ENCODE data around the gene CLEC1A.

The CLEC1A gene

DNA sequence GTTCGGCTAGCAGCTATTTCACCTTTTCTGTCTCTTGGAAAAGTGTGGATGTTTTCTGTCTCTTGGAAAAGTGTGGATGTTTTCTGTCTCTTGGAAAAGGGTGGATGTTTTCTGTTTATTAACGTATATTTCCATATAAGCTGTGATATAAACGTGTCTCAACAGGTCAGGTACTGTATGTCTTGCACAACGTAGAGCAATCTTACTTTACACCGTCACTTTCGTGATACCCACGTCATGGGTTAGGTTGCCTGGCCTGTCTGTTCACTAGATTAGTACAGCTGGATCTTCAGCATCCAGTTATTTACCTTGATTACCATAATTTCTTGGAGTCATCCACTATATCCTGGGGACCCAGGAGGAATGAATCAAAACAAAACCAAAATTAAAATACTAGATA, 17.1 kb upstream of the CLEC1A start:
- no peak for DNase-seq (ENCODE audit: low spot score in 2 of 2)
- Mint-ChIP-seq H3K4me1 (peaks cover under 1% of the 10 kb centered on the region), H3K36me3 (no peaks in the 10 kb centered on the region), H3K4me3 (no peak overlapping the region), H3K27me3 (peaks cover 9% of the 10 kb centered on the region), H3K27ac (no peak overlapping the region), H3K9me3 (peaks cover 6% of the 10 kb centered on the region)
- no peak for ATAC-seq (ENCODE audit: low read depth)

DNA sequence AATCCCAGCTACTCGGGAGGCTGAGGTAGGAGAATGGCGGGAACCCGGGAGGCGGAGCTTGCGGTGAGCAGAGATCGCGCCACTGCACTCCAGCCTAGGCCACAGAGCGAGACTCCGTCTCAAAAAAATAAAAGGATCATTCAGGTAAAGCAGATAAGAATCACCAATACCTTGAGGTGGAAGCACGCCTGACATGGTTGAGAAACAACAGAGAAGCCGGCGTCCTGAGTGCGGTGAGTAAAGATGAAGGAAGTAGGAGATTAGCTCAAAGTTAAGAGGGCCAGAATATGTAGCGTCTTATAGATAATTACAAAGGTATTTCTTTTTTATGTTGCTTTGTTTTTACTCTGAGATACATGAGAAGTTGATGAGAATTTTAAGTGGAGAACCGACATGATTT, 16.5 kb upstream of the CLEC1A start:
- no peak for ATAC-seq (ENCODE audit: low read depth)

DNA sequence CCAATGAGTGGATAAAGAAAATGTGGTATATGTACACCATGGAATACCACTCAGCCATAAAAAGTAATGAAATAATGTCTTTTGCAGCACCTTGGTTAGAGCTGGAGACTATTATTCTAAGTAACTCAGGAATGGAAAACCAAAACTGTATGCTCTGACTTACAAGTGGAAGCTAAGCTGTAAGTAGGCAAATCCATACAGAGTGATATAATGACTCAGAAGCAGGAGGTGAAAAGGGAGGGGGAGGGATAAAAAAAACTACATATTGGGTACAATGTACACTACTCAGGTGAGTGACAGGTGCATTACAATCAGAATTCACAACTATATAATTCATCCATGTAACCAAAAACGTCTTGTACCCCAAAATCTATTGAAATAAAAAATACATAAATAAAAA, 15.1 kb upstream of the CLEC1A start:
- ATAC-seq (ENCODE audit: low read depth) (no peak), DNase-seq (ENCODE audit: low spot score in 2 of 2) (no peak)
- H3K27ac Mint-ChIP-seq, result no peak overlapping the region
- H3K4me1 Mint-ChIP-seq, result no peaks in the 10 kb centered on the region
- peaks cover 1% of the 10 kb centered on the region for H3K9me3 Mint-ChIP-seq
- no peaks in the 10 kb centered on the region for H3K36me3 Mint-ChIP-seq
- peaks cover 8% of the 10 kb centered on the region for H3K27me3 Mint-ChIP-seq
- H3K4me3 Mint-ChIP-seq, result no peak overlapping the region

More for the DNA sequence above, 16.5 kb upstream of the CLEC1A start:
- H3K4me1 Mint-ChIP-seq, result no peaks in the 10 kb centered on the region
- H3K9me3 Mint-ChIP-seq, result peaks cover 6% of the 10 kb centered on the region
- no peak for DNase-seq (ENCODE audit: low spot score in 2 of 2)
- H3K4me3 Mint-ChIP-seq, result no peak overlapping the region
- no peak overlapping the region for H3K27ac Mint-ChIP-seq
- no peaks in the 10 kb centered on the region for H3K36me3 Mint-ChIP-seq
- H3K27me3 Mint-ChIP-seq, result peaks cover 9% of the 10 kb centered on the region

DNA sequence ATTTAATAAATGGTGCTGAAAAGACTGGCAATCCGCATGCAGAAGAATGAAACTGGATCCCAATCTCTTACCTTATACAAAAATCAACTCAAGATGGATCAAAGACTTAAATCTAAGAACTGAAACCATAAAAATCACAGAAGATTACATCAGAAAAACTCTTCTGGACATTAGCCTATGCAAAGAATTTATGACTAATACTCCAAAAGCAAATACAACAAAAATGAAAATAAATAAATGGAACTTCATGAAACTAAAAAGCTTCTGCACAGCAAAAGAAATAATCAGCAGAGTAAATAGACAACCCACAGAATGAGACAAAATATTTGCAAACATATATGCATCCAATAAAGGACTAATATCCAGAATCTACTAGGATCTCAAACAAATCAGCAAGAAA, 14.3 kb upstream of the CLEC1A start:
- H3K4me1 Mint-ChIP-seq, result no peaks in the 10 kb centered on the region
- H3K36me3 Mint-ChIP-seq, result no peaks in the 10 kb centered on the region
- no peak overlapping the region for H3K27ac Mint-ChIP-seq
- peaks cover 8% of the 10 kb centered on the region for H3K27me3 Mint-ChIP-seq
- H3K9me3 Mint-ChIP-seq, result peaks cover 1% of the 10 kb centered on the region
- ATAC-seq (ENCODE audit: low read depth) (no peak), DNase-seq (ENCODE audit: low spot score in 2 of 2) (no peak)
- no peak overlapping the region for H3K4me3 Mint-ChIP-seq

DNA sequence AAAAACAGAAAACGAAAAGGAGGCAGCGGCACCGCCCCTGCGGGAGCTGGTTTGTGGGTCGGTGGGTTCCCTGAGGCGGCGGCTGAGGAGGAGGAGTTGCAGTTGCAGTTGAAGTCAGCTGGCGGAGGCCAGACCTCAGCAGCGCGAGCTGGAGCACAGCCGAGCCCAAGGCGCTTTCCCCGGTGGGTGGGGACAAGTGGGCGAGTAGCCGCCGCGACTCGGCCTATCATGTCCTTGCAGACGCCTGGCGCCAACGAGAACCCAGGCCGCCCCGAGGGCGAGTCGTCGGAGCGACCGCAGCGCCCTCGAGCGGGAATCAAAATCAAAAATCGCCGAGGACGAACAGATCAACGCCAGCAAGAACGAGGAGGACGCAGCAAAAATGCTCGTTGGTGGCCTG, 12.7 kb upstream of the CLEC1A start:
- ATAC-seq (ENCODE audit: low read depth) (no peak), DNase-seq (ENCODE audit: low spot score in 2 of 2) (no peak)
- H3K4me1 Mint-ChIP-seq, result no peaks in the 10 kb centered on the region
- peaks cover 12% of the 10 kb centered on the region for H3K27me3 Mint-ChIP-seq
- H3K4me3 Mint-ChIP-seq, result no peak overlapping the region
- H3K9me3 Mint-ChIP-seq, result peaks cover 4% of the 10 kb centered on the region
- H3K36me3 Mint-ChIP-seq, result no peaks in the 10 kb centered on the region
- no peak overlapping the region for H3K27ac Mint-ChIP-seq

DNA sequence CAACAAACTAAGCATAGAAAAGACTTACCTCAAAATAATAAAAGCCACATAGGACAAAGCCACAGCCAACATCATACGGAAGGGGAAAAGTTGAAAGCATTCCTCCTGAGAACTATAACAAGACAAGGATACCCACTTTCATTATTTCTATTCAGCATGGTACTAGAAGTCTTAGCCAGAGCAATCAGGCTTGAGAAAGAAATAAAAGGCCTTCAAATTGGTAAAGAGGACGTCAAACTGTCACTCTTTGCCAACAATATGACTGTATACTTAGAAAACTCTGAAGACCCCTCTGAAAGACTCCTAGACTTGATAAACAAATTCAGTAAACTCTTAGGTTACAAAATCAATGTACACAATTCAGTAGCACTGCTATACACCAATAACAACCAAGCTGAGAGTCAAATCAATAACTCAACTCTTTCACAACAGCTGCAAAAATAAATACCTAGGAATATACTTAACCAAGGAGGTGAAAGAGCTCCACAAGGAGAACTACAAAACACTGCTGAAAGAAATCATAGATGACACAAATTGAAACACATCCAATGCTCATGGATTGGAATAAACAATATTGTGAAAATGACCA, 11.6 kb upstream of the CLEC1A start:
- Mint-ChIP-seq H3K27ac (no peak overlapping the region), H3K36me3 (no peaks in the 10 kb centered on the region), H3K27me3 (peaks cover 16% of the 10 kb centered on the region), H3K4me3 (no peak overlapping the region), H3K4me1 (no peaks in the 10 kb centered on the region), H3K9me3 (peaks cover 4% of the 10 kb centered on the region)
- no peak for DNase-seq (ENCODE audit: low spot score in 2 of 2)
- no peak for ATAC-seq (ENCODE audit: low read depth)

DNA sequence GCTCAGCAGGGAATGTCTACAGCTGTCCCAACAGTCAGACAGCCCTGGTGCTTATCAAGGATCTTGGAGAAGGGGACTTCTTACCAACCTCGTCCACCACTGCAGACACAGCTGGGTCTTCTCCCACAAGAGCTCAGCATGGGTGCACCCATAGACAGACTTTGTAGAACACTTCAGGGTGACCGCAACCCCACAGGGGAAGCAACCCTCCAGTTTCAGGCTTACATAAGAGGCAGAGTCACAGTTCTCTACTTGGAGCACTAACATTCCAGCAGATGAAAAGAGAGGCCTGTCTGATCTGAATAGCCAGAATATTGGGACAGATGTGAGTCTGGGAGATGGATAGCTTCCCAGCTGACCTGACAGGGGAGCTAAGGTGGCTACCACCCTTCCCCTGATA, 3.5 kb upstream of the CLEC1A start:
- Mint-ChIP-seq H3K4me3 (no peak overlapping the region), H3K4me1 (no peaks in the 10 kb centered on the region), H3K9me3 (peaks cover 4% of the 10 kb centered on the region), H3K36me3 (no peaks in the 10 kb centered on the region), H3K27me3 (peaks cover 20% of the 10 kb centered on the region), H3K27ac (no peak overlapping the region)
- no peak for DNase-seq (ENCODE audit: low spot score in 2 of 2)
- no peak for ATAC-seq (ENCODE audit: low read depth)

DNA sequence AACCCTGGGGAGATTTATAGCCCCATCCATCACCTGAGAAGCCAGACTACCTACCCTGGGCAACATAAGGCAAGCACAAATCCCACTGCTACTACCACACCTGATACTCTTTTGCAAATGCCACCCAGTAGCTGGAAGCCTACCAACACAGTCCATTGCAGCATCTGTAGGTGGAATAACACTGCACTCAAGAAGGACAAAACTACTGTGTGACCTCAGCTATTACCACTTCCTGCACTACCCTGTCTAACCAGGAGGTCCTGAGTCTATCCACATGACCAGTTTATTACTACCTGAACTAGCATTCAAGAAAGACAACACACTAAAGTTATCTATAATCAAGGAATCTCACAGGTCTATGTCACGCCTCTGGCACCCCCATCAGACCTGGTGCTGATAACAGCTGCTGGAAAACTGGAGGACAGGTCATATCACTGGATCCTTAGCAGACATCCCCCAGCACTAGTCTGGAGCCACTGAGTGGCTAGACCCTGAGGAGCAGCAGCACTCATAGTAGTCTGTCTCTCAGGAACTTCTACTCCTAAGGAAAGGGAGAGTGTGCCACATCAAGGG, 2.9 kb upstream of the CLEC1A start:
- Mint-ChIP-seq H3K4me3 (no peak overlapping the region), H3K9me3 (peaks cover 2% of the 10 kb centered on the region), H3K27ac (no peak overlapping the region), H3K4me1 (no peaks in the 10 kb centered on the region), H3K36me3 (no peaks in the 10 kb centered on the region), H3K27me3 (peaks cover 17% of the 10 kb centered on the region)
- DNase-seq (ENCODE audit: low spot score in 2 of 2) (no peak), ATAC-seq (ENCODE audit: low read depth) (no peak)

DNA sequence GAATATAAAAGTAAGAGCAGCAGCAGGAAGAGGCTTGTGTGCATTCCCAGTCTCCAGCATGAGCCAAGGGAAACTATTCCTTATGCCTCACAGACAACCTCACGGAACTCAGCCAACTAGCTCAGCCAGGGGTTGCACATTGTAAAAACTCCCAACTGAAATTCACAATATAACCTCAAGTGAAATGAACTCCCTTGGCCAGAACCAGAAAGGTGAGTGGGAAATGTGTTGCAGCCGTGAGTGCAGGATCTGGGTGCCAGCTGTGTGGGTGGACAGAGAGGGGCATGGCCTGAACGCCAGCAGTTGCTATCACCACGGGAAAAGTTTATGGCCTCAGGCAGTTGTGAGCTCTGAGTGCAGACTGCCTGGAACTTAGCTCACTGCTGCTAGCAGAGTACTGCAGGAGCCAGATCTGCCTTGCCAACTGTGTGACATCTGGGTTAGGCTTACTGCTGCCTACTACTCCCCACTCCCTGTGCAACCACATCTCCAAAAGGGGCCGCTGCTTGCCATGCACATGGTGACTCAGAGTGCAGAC, 2.3 kb upstream of the CLEC1A start:
- no peak for DNase-seq (ENCODE audit: low spot score in 2 of 2)
- no peaks in the 10 kb centered on the region for H3K4me1 Mint-ChIP-seq
- H3K36me3 Mint-ChIP-seq, result no peaks in the 10 kb centered on the region
- no peak overlapping the region for H3K4me3 Mint-ChIP-seq
- H3K9me3 Mint-ChIP-seq, result peaks cover 2% of the 10 kb centered on the region
- H3K27me3 Mint-ChIP-seq, result peaks cover 17% of the 10 kb centered on the region
- no peak overlapping the region for H3K27ac Mint-ChIP-seq
- no peak for ATAC-seq (ENCODE audit: low read depth)

DNA sequence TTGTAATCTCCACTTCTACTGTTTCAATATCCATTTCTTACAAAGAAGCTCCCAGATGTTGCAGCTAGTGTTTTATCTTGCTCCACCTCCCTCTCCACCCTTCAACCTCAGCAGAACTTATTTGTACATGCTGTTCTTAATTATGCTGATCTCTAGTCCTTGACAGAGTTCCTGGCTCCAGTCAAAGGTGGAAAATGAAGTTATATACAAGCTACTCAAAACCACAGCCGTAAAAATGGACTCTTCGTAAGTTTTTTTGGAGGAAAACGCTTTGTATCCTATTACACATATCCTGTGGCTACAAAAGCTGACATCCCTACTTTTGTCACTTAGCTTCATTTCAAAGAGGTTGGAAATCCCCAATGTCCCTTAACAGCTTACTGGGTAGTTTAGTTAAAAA, 1.3 kb downstream of the CLEC1A start:
- ATAC-seq (ENCODE audit: low read depth) (no peak), DNase-seq (ENCODE audit: low spot score in 2 of 2) (no peak)
- Mint-ChIP-seq H3K27me3 (peaks cover 3% of the 10 kb centered on the region), H3K36me3 (no peaks in the 10 kb centered on the region), H3K4me1 (no peaks in the 10 kb centered on the region), H3K9me3 (no peaks in the 10 kb centered on the region), H3K27ac (no peak overlapping the region), H3K4me3 (no peak overlapping the region)

DNA sequence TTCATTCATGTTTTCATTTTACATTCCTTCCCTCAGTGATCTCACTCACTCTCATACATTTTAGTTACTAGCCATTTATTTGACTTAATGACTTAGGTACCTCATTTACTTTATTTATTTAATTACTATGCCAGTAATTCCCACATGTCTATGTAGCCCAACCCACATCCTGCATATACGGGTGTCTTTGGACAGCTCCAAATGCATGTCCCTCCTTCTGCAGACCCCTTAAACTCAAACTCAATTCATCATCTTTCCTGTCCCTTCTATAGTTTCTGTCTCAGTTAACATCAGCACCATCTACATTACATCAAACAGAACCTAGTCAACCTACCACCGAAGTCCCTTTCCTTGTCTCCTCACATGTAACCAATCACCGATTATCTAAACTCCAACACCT, 2.8 kb downstream of the CLEC1A start:
- Mint-ChIP-seq H3K27ac (no peak overlapping the region), H3K36me3 (no peaks in the 10 kb centered on the region), H3K27me3 (peaks cover 1% of the 10 kb centered on the region), H3K4me3 (no peak overlapping the region), H3K4me1 (no peaks in the 10 kb centered on the region), H3K9me3 (no peaks in the 10 kb centered on the region)
- ATAC-seq (ENCODE audit: low read depth) (no peak), DNase-seq (ENCODE audit: low spot score in 2 of 2) (no peak)

DNA sequence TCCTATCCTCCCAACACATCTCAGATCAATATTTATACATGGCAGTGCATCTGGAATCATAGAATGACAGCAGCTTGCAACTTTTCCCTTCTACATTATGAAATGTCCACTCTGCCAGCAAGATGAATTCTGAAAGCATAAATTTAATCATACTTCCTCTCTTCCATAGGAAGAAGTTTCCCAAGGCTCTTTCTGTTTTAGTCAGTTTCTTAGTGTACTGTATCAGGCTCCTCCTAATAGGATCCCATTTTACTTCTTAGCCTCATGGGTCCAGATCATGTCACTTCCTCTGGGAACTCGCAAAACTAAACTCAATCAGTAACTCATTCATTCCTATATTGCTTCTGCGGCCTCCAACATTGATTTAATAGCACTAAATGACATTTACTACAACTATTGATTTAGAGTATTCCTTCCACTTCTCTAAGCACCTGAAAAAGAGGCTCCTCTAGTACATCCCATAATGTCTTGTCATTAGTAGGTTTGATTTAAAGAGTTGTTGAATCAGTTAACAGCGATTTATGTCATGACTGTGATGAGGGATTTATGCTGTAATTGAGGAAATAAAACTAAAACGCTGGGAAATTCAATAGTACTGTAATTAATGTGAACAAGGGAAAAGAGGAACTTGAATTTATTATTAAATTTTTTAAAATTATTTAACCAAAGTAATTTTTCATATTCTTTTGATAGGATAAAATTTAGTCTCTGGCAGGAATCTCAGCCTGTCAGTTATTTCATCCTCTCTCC, 4.0 kb downstream of the CLEC1A start:
- Mint-ChIP-seq H3K36me3 (no peaks in the 10 kb centered on the region), H3K4me3 (no peak overlapping the region), H3K27me3 (peaks cover 6% of the 10 kb centered on the region), H3K27ac (no peak overlapping the region), H3K4me1 (peaks cover 2% of the 10 kb centered on the region), H3K9me3 (no peaks in the 10 kb centered on the region)
- DNase-seq (ENCODE audit: low spot score in 2 of 2) (no peak), ATAC-seq (ENCODE audit: low read depth) (no peak)

DNA sequence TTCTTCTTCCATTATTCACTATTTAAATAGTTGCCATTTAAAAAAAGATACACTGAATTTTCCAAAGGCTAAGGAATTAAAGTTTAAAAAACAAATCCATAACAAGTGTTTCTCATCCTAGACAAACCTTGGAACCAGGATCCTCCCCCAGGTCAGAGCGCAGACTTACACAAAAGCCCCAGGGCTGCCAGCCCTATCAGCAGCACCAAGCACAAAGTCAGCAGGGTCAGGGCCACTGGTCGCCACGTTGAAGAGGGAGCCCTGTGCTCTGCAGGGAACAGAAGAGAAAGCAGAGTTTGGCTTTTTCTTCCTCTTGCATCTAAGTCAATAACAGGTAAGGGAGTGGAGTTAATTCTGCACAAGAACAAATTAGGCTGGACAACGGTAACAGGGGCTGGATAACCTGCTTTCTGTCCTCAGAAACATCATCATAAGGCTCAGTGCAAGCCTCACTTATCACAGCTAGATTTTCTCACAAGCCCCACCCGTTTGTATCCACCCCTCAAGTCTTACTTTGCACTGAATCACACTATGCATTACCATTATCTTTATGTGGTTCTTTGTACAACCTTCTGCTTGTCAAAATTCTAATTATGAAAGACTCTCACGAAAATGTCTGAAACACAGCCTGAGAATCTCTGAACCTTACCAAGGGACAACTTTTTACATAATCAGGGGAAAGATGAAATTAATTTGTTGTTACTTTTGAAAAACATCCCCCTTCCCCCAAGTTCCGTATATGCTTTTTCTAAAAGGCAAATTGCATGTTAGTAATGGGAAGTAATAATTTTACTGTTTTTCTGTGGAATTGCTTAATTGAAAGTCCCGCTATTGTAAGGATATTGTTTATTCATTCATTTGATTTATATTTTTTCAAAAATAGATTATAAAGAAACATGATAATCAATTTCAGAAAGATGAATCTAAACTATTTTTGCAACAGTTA, 9.6 kb downstream of the CLEC1A start:
- H3K4me1 Mint-ChIP-seq, result peaks cover 3% of the 10 kb centered on the region
- peaks cover 5% of the 10 kb centered on the region for H3K9me3 Mint-ChIP-seq
- H3K27ac Mint-ChIP-seq, result no peak overlapping the region
- H3K27me3 Mint-ChIP-seq, result peaks cover 10% of the 10 kb centered on the region
- no peak for DNase-seq (ENCODE audit: low spot score in 2 of 2)
- peaks cover 2% of the 10 kb centered on the region for H3K36me3 Mint-ChIP-seq
- H3K4me3 Mint-ChIP-seq, result no peak overlapping the region
- ATAC-seq (ENCODE audit: low read depth), result no peak

DNA sequence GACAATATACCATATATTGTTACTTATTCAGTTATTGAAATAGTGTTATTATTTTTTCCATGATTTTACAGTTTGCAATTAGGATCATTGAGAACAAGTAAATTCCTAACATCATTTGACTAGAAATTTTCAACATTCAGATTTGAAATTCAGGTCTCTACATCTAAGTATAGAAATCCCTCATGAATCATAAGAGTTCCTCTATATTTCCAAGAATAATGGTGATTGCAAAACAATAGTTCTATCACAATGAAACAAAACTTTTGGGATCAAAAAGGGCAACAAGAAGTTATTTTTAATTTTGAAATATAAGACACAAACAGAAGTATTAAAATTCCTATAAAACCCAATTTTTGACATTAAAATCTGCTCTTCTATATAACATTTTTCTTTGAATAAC, 10.8 kb downstream of the CLEC1A start:
- H3K36me3 Mint-ChIP-seq, result peaks cover 4% of the 10 kb centered on the region
- DNase-seq (ENCODE audit: low spot score in 2 of 2) (no peak), ATAC-seq (ENCODE audit: low read depth) (no peak)
- H3K4me3 Mint-ChIP-seq, result no peak overlapping the region
- H3K27me3 Mint-ChIP-seq, result peaks cover 10% of the 10 kb centered on the region
- H3K27ac Mint-ChIP-seq, result no peak overlapping the region
- peaks cover 3% of the 10 kb centered on the region for H3K4me1 Mint-ChIP-seq
- peaks cover 7% of the 10 kb centered on the region for H3K9me3 Mint-ChIP-seq

Measured in memory B cell (primary cell).